ENCODE measurements around the gene TSC22D1. TPM values are rescaled to one million over a fixed set of nuclear protein-coding genes. Genes with fewer than 3 reads are reported as not detected.

TSC22D1 gene
- total RNA-seq, 3 donors from 2014 or later: 74.2 to 235 (median 232) TPM

- Histone ChIP-seq H3K36me3 (no peaks in the 10 kb centered on the region), H3K27ac (no peak overlapping the region), H3K4me1 (no peaks in the 10 kb centered on the region), H3K27me3 (no peaks in the 10 kb centered on the region), H3K9me3 (no peaks in the 10 kb centered on the region), H3K4me3 (no peak overlapping the region)
- intact Hi-C loops (cut with DNase I; ENCODE audit: low total_unique reads): no loop called here
- DNase-seq (ENCODE audit: low spot score in 2 of 2): no peak
- TF ChIP-seq POLR2AphosphoS5 (IDR thresholded peaks at IDR 0.05) (no peak), POLR2A (IDR thresholded peaks at IDR 0.05) (no peak), CTCF (IDR thresholded peaks at IDR 0.05) (no peak)
Observed at GRCh38 chr13:44561351-44561750, 14.8 kb downstream of the TSC22D1 start.

- no peak overlapping the region for H3K27ac ChIP-seq
- no peaks in the 10 kb centered on the region for H3K9me3 ChIP-seq
- intact Hi-C loops (cut with DNase I; ENCODE audit: low total_unique reads): no loop called here
- no peaks in the 10 kb centered on the region for H3K36me3 ChIP-seq
- H3K4me1 ChIP-seq: no peaks in the 10 kb centered on the region
- TF ChIP-seq POLR2A (IDR thresholded peaks at IDR 0.05) (no peak), CTCF (IDR thresholded peaks at IDR 0.05) (no peak), POLR2AphosphoS5 (IDR thresholded peaks at IDR 0.05) (no peak)
- no peak overlapping the region for H3K4me3 ChIP-seq
- no peaks in the 10 kb centered on the region for H3K27me3 ChIP-seq
- DNase-seq (ENCODE audit: low spot score in 2 of 2): no peak
Observed at GRCh38 chr13:44557986-44558385, 18.1 kb downstream of the TSC22D1 start.

- DNase-seq (ENCODE audit: low spot score in 2 of 2): no peak
- H3K36me3 ChIP-seq: no peaks in the 10 kb centered on the region
- intact Hi-C loops (cut with DNase I; ENCODE audit: low total_unique reads): no loop called here
- H3K4me1 ChIP-seq: no peaks in the 10 kb centered on the region
- no peak for TF ChIP-seq POLR2A (IDR thresholded peaks at IDR 0.05)
- no peak for TF ChIP-seq CTCF (IDR thresholded peaks at IDR 0.05)
- no peak for TF ChIP-seq POLR2AphosphoS5 (IDR thresholded peaks at IDR 0.05)
- H3K4me3 ChIP-seq: no peak overlapping the region
- H3K27ac ChIP-seq: no peak overlapping the region
- no peaks in the 10 kb centered on the region for H3K27me3 ChIP-seq
- no peaks in the 10 kb centered on the region for H3K9me3 ChIP-seq
Observed at GRCh38 chr13:44555207-44555606, 20.9 kb downstream of the TSC22D1 start.

- TF ChIP-seq CTCF (IDR thresholded peaks at IDR 0.05) (no peak), POLR2A (IDR thresholded peaks at IDR 0.05) (no peak)
- Histone ChIP-seq H3K9me3 (no peaks in the 10 kb centered on the region), H3K27me3 (no peaks in the 10 kb centered on the region), H3K4me3 (no peak overlapping the region), H3K36me3 (no peaks in the 10 kb centered on the region), H3K4me1 (no peaks in the 10 kb centered on the region), H3K27ac (no peak overlapping the region)
- intact Hi-C loops (cut with DNase I; ENCODE audit: low total_unique reads): no loop called here
- no peak for DNase-seq (ENCODE audit: low spot score in 2 of 2)
Observed at GRCh38 chr13:44549476-44549875, 26.7 kb downstream of the TSC22D1 start.

- TF ChIP-seq CTCF (IDR thresholded peaks at IDR 0.05): no peak
- no peak for TF ChIP-seq POLR2A (IDR thresholded peaks at IDR 0.05)
- TF ChIP-seq POLR2AphosphoS5 (IDR thresholded peaks at IDR 0.05): no peak
- H3K27ac ChIP-seq: no peak overlapping the region
- no peaks in the 10 kb centered on the region for H3K27me3 ChIP-seq
- H3K9me3 ChIP-seq: no peaks in the 10 kb centered on the region
- H3K36me3 ChIP-seq: no peaks in the 10 kb centered on the region
- DNase-seq (ENCODE audit: low spot score in 2 of 2): no peak
- intact Hi-C loops (cut with DNase I; ENCODE audit: low total_unique reads): no loop called here
- no peak overlapping the region for H3K4me3 ChIP-seq
- H3K4me1 ChIP-seq: no peaks in the 10 kb centered on the region
Observed at GRCh38 chr13:44546164-44546563, 30.0 kb downstream of the TSC22D1 start.
